NCI-H1092 treated with DMSO at 0.1 percent for 48 hours (cell line): ENCODE data around the gene DLL3.
A peak's percentile ranks its signal among the peaks of the same experiment; 100 is the strongest.

ENCODE experiments used
- DNase-seq: peaks from one replicate; lab custom pipeline; 2025; lab: John Stamatoyannopoulos, UW

DLL3 gene

DNA sequence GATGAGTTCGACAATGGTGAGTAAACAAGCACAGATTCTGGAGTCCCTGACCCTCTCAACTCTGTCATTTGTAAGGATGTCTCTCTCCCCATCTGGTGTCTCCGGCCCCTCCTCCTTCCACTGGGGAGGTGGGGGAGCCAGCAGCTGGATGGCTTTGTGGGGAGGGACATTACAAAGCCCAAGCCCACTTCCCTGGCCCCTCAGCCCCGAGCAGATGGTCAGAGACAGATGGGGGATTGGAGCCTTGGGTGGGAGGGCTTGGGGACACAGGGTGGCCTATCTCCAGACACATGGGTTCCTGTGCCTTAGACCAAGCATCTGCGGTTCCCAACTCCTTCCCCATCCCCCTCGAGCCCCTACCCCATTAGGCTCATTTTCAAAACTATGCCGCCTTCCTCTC lies 15.6 kb upstream of the DLL3 start:
- DNase-seq = no peak

DNA sequence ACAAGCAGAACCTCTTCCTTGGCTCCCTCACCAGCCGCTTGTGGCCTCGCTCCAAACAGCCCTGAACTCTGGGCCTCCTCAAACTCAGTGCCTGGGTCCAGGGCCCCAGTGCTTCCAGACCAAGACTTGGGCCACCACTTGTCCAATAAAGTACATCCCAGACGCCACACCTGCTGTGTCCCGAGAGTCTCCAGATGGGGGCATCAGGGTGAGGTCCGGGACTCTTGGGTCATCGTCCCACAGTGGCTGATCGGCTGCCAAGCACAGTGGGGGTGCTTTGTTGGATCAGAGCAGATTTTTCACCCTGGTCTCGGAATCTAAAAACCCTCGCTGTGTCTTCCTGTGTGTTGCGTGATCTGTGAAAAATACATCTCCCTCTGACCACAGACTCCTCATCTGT lies 9.0 kb upstream of the DLL3 start:
- no peak for DNase-seq

DNA sequence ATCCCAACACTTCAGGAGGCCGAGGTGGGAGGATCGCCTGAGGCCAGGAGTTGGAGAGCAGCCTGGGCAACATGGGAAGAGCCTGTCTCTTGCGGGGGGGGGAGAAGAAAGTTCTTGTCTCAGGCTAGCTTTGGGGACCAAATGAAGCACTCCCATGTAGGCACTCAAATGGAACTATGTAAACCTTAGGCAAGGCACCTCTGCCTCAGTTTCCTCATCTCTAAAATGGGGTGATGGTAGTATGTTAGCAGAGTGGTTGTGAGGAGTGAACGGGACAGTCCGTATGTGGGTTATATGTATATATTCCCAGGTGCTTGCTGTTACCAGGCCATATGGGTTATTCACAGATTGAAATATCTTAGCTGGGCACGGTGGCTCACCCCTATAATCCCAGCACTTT lies 6.5 kb upstream of the DLL3 start:
- DNase-seq = no peak

DNA sequence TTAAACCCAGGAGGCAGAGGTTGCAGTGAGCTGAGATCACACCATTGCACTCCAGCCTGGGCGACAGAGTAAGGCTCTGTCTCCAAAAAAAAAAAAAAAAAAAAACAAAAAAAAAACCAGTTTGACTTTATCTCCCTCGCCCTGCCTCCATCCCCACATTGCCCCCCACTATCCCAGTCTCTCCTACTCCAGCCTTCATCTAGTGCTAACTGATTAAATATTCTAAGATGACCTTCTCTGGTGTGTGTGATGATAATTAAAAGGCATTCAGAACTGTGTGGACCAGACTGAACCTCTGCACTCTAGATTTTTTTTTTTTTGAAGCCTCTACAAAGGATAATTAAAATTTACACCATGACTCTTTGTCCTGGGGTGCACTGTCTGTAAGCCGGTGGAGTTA lies 6.0 kb upstream of the DLL3 start:
- no peak for DNase-seq

DNA sequence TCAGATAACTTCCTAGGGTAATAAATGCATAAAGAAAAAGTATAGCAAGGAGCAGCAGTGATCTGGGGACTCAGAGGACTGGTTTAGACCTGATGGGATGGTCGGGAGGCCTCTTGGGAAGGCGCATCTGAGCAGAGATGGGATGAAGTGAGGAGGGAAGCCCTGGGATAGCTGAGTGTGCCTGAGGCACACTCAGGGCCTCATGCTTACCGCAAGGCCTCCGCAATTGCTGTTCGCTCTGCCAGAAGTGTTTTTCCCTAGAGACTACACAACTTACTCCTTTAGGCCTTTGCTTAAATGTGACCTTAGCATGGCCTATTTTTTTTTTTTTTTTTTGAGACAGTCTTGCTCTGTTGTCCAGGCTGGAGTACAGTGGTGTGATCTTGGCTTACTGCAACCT lies 4.1 kb upstream of the DLL3 start:
- no peak for DNase-seq

DNA sequence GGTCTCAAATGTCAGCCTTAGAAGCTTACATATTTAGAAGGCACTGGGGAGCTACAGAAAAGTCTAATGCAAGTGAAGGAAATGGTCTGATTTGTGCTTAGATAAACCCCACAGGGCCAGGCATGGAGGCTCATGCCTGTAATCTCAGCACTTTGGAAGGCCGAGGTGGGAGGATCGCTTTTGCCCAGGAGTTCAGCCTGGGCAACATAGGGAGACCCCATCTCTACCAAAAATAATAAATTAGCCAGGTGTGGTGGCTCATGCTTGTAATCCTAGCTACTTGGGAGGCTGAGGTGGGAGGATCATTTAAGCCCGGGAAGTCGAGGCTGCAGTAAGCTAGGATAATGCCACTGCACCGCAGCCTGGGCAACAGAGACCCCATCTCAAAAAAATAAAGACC lies 2.7 kb upstream of the DLL3 start:
- no peak for DNase-seq

DNA sequence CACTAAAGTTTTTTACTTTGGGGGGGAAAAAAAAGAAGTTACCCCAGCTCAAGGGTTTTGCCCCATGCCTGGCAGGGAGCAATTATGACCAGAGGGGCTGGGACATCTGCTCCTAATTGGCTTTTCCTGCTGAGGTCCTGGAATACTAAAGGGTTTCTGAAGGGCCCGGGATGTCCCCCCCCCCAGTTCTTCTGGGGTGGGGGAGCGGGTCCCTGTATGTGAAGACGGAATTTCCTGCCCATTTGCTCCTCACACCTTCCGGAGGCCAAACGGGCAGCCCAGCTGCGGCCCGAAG lies 1.1 kb upstream of the DLL3 start:
- DNase-seq = no peak

DNA sequence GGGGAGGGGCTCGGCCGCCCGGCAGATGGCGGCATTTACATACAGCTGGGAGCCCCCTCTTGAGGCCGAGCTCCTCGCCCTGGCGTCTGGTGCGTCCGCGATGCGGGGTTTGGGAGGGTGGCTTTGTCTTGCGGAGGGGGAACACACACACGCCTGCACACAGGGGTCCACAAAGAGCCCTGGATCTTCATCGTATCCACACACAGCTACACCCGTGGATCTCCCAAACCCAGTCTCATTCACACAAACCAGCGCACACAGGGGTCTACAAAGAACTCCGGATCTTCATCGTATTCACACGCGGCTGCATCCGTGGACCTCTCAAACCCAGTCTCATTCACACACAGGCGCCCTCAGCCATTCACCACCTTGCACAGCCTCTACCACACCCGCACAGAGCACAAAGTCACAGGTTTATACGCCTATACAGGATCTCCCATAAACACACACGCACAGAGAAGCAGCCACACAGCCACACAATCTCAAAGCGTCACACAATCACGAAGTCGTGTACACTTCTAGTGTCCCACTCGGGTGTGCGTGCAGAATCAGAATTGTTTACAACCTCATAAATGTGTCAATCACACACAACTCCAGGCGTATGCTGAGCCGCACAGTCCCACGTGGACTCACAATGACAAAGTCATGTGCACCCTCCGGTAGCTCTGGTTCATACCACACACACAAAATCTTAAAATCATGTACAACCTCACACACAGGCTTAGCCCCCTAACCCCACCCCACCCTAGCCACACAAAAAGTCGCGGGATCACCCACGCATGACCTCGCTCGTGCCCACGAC lies 550 bp upstream of the DLL3 start:
- DNase-seq = peak; percentile 84

DNA sequence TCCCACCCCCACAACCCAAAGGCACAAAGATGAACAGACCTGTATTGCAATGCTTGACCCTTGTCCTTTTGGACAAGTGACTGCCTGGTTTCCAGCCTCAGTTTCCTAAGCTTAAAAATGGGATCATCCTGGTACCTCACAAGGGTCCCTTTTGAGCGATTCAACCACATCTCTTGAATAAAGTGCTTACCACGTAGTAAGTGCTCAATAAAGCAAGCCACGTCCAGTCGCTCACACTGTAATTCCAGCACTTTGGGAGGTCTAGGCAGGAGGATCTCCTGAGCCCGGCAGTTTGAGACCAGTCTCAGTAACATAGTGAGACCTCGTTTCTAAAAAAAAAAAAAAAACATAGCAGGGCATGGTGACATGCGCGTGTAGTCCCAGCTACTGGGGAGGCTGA lies 1.2 kb downstream of the DLL3 start:
- no peak for DNase-seq

DNA sequence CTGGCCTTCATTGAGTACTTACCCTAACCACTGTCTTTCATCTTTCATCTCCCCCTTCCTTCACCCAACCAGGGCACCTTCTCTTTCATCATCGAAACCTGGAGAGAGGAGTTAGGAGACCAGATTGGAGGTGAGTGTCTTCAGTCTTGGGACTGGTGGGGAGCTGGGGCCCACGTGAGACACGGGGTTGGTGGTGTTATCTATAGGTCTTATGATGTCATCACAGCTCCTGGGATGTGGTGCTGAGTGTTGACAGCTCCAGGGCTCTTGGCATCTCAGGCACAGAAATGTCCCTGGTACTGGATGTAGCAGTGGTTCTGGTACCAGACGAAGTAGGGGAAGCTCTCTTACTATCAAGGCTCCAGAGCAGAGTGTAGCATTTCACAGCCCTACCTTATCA lies 1.8 kb downstream of the DLL3 start:
- DNase-seq = no peak

DNA sequence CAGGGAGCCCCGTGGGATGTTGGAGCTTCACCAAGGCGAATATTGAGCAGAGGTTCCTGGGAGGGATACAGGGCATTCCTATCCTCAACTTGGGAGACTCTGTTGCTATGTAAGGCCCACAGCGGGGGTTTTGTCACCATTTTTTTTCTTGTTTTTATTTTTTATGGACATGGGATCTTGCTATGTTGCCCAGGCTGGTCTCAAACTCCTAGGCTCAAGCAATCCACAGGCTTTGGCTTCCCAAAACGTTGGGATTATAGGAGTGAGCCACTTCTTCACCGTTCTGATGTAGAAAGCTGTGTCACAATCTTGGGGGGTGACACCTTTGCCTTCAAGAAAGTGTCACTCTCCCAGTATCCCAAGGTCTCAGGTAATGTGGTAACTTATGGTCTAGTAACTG lies 2.6 kb downstream of the DLL3 start:
- DNase-seq = no peak

DNA sequence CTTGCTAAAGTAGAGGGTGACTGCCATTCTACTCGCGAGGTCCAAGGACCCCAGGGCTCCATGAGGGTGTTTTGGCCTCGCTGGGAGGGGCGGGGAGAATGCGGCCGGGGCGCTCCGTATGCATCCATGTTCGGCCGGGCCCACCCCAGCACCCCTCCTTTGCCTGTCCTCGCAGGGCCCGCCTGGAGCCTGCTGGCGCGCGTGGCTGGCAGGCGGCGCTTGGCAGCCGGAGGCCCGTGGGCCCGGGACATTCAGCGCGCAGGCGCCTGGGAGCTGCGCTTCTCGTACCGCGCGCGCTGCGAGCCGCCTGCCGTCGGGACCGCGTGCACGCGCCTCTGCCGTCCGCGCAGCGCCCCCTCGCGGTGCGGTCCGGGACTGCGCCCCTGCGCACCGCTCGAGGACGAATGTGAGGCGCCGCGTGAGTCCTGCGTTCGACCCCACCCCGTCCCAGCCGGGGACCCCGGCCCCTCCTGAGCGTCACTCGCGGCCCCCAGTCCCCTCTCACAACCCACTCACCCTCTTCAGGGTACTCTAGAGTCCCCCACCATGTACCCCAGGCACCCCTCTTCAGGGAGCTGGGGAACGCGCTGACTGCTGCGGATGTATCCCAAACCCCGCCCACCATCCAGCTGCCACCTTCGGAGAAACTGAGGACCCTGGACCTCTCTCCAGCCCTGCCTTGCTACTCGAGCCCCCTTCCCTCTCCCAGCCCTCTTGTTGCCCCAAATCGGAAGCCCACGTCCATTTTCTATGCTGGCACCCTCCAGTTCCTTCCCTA lies 4.1 kb downstream of the DLL3 start:
- DNase-seq = peak; percentile 13

DNA sequence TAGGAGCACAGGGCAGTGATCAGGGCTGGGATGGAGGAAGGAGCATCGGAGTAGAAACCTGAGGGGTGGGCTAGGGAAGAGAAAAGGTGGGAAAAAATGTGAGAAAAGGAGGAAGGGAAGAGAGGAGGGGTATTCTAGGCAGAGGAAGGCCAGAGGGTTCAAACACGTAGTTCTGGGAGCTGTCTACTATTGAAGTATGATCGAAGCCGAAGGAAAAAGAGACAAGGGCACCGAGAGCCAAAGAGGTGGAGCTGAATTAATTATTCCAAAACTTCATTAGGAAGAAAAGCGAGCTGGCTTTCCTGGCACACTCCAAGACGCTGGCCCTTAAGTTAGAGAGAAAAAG lies 7.8 kb downstream of the DLL3 start:
- no peak for DNase-seq

DNA sequence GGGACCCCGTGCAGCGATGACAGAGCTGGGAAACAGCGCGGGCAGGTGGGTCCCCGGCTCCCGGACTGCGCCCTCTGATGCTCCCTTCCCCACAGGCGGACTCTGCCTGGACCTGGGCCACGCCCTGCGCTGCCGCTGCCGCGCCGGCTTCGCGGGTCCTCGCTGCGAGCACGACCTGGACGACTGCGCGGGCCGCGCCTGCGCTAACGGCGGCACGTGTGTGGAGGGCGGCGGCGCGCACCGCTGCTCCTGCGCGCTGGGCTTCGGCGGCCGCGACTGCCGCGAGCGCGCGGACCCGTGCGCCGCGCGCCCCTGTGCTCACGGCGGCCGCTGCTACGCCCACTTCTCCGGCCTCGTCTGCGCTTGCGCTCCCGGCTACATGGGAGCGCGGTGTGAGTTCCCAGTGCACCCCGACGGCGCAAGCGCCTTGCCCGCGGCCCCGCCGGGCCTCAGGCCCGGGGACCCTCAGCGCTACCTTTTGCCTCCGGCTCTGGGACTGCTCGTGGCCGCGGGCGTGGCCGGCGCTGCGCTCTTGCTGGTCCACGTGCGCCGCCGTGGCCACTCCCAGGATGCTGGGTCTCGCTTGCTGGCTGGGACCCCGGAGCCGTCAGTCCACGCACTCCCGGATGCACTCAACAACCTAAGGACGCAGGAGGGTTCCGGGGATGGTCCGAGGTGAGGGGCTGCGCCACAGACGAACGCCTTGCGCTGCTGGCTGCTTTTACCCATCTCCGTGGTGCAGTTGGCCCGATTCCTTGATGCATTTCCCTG lies 8.4 kb downstream of the DLL3 start:
- no peak for DNase-seq

DNA sequence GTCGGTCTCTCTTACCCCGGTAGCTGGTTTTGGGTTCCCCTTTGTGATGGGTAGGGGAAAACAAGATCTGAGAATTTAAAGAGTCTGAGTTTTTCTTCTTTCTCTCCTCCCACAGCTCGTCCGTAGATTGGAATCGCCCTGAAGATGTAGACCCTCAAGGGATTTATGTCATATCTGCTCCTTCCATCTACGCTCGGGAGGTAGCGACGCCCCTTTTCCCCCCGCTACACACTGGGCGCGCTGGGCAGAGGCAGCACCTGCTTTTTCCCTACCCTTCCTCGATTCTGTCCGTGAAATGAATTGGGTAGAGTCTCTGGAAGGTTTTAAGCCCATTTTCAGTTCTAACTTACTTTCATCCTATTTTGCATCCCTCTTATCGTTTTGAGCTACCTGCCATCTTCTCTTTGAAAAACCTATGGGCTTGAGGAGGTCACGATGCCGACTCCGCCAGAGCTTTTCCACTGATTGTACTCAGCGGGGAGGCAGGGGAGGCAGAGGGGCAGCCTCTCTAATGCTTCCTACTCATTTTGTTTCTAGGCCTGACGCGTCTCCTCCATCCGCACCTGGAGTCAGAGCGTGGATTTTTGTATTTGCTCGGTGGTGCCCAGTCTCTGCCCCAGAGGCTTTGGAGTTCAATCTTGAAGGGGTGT lies 9.1 kb downstream of the DLL3 start:
- DNase-seq = no peak

DNA sequence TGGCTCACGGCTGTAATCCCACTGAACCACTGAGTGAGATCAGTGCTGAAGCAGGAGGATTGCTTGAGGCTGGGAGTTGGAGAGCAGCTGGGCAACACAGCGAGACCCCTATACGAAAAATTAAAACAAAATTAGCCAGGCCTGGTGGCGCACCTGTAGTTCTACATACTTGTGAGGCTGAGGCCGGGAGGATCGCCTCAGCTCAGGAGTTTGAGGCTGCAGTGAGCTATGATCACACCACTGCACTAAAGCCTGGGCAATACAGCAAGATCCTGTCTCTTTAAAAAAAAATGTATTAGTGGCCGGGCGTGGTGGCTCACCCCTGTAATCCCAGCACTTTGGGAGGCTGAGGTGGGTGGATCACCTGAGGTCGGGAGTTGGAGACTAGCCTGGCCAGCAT lies 9.9 kb downstream of the DLL3 start:
- DNase-seq = no peak

DNA sequence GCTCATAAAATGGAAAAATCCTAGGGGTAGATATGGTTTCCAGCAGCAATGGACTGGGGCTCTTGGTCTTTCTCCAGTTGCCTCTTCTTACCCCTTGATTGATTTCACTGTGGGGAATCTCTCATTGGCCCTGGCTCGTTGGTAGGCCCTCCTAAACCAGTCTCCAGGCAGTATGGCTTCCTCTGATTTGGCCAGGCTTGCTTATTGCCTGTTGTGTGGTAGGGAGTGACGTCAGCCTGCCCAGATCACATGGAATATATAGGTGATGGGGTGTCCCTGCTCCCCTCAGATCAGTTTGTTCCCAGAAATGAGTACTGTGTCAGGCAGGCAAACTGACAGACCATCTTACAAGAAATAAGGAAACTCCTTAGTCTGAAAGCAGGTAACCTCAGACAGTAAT lies 10.5 kb downstream of the DLL3 start:
- no peak for DNase-seq

DNA sequence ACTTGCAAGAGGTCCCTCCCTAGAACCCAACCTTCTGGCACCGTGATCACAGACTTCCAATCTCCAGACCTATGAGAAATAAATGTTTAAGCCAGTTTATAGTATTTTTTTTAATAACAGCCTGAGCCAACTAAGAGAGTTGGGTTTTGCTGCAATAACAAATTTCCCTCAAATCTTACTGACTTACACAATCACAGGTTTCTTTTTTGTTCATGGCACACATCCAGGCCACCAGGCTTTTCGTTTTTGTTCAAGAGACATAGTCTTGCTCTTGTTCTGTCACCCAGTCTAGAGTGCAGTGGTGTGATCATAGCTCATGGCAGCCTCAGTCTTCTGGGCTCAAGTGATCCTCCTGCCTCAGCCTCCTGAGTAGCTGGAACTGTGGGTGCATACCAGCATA lies 14.2 kb downstream of the DLL3 start:
- no peak for DNase-seq

DNA sequence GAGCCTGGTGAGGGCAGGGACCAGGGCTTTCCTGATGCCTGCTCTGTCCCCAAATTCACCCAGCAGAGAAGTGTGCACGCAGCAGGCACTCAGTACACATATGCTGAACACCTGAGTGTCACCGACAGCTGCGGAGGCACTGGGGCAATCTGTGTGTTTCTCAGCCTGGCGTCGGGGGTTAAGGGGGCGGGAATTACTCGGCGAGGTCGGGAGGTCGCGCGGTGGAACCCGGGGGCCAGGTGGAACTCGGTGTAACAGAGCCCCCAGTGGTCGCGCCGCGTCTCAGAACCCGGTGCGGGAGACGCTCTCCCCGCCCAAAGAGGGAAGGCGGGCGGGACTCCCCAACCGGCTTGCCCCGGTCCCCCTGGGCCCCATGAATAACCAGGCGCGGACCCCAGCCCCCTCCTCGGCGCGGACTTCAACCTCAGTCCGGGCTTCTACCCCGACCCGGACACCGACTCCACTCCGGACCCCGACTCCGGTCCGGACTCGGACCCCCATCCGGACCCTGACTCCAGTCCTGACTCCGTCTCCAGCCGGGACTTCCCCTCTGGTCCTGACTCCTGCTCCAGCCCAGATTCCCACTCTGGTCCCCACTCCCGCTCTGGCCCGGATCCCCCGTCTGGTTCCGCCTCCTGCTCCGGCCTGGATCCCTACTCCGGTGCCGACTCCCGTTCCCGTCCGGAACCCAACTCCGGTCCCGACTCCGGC lies 16.2 kb downstream of the DLL3 start, which contains the start of gene SELENOV:
Gene SELENOV (plus strand): TSS at position 300 of the 711 bp plus-strand sequence. CDS start 74 bp downstream, at position 374.
- DNase-seq = no peak

DNA sequence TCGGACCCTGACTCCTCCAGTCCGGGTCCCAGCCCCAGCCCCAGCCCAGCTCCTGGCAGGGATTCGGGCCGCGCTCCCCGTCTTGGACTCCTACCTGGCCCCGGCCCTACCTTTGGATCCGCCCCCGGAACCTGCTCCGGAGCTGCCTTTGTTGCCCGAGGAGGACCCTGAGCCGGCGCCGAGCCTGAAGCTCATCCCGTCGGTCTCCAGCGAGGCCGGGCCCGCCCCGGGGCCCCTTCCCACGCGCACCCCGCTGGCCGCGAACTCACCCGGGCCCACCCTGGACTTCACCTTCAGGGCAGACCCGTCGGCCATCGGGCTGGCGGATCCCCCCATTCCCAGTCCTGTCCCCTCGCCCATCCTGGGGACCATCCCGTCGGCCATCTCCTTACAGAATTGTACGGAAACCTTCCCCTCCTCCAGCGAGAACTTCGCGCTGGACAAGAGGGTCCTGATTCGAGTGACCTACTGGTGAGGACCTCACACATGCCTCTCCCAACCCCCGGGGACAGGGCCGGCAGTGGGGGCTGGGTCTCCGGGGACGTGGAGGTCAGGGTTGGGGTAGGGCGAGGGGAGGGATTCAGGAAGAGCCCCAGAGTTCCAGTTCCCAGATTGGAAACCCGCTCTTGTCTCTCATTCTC lies 16.9 kb downstream of the DLL3 start:
- no peak for DNase-seq

DNA sequence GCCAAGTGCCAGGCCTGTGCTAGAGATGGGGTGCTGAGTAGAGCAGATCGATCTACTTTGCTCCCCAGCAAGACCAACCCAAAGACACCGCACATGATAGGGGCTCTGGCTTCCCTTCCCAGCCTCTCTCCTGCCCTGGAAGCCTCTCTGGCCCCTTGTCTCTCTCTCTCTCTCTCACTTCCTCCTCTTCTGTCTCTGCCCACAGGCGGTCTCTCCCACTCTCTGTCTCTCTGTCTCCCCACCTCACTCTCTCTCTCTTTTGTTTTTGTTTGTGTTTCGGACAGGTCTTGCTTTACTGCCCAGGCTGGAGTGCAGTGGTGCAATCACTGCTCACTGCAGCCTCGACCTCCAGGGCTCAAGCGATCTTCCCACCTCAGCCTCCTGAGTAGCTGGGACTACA lies 17.5 kb downstream of the DLL3 start:
- DNase-seq = no peak
